ENCODE data around the gene IGSF21.

- no peak for TF ChIP-seq CTCF (IDR thresholded peaks at IDR 0.05)
- no peak for TF ChIP-seq POLR2AphosphoS5 (IDR thresholded peaks at IDR 0.05)
- TF ChIP-seq EP300 (IDR thresholded peaks at IDR 0.05): no peak
These were observed 81.4 kb downstream of the IGSF21 start for GRCh38 chr1:18188820-18189517.

All from gastroesophageal sphincter (tissue), 3 donors.